ENCODE measurements around the gene HS3ST5. TPM values are rescaled to one million over a fixed set of nuclear protein-coding genes. Genes with fewer than 3 reads are reported as not detected.
A peak's percentile ranks its signal among the peaks of the same experiment; 100 is the strongest.
"Not testable (repeated sequence)": the region's sequence is repeated elsewhere in the genome, so short reads cannot be mapped to it uniquely, and the experiment has no call there.

Gene HS3ST5
- total RNA-seq, 3 donors from 2014 or later (not counting 1 experiment from before 2014, with no cell fraction given): not detected

- intact Hi-C loops (cut with micrococcal nuclease): no loop called here
- no peaks in the 10 kb centered on the region for H3K36me3 ChIP-seq (ENCODE audit: control insufficient read depth, insufficient read depth, low read length)
- H3K27ac ChIP-seq (ENCODE audit: low read length): no peak overlapping the region
- ATAC-seq: no peak
- Mint-ChIP-seq H3K4me1 (no peaks in the 10 kb centered on the region), H3K9me3 (peaks cover 0 to 7% of the 10 kb centered on the region in 2 donors), H3K4me3 (no peak overlapping the region), H3K27me3 (ENCODE audit: low read depth in 2 of 2) (peaks cover 0 to 9% of the 10 kb centered on the region in 2 donors), H3K36me3 (no peaks in the 10 kb centered on the region), H3K27ac (no peak overlapping the region)
- no peak overlapping the region for H3K4me3 ChIP-seq (ENCODE audit: low read length)
- H3K9me3 ChIP-seq (ENCODE audit: control insufficient read depth, insufficient read depth, low read length): no peaks in the 10 kb centered on the region
- no peaks in the 10 kb centered on the region for H3K4me1 ChIP-seq (ENCODE audit: control insufficient read depth, insufficient read depth, low read length)
- 89% methylated on average over 6 of the region's 6 CpGs for WGBS (ENCODE audit: insufficient coverage)
- no peak for DNase-seq
- H3K27me3 ChIP-seq (ENCODE audit: control insufficient read depth, insufficient read depth, low read length): no peaks in the 10 kb centered on the region
- TF ChIP-seq CTCF (IDR thresholded peaks at IDR 0.05): no peak
Measured at GRCh38 chr6:114030767-114031166, 312.1 kb downstream of the HS3ST5 start.

GRCh38 chr6:114024746-114025145 lies 318.1 kb downstream of the HS3ST5 start:
- TF ChIP-seq CTCF (IDR thresholded peaks at IDR 0.05): no peak
- Mint-ChIP-seq H3K4me3 (no peak overlapping the region), H3K9me3 (no peaks in the 10 kb centered on the region), H3K27ac (no peak overlapping the region), H3K27me3 (ENCODE audit: low read depth in 2 of 2) (peaks cover 0 to 2% of the 10 kb centered on the region in 2 donors), H3K36me3 (no peaks in the 10 kb centered on the region), H3K4me1 (no peaks in the 10 kb centered on the region)
- no peaks in the 10 kb centered on the region for H3K27me3 ChIP-seq (ENCODE audit: control insufficient read depth, insufficient read depth, low read length)
- no peaks in the 10 kb centered on the region for H3K9me3 ChIP-seq (ENCODE audit: control insufficient read depth, insufficient read depth, low read length)
- intact Hi-C loops (cut with micrococcal nuclease): no loop called here
- no peak overlapping the region for H3K4me3 ChIP-seq (ENCODE audit: low read length)
- no peaks in the 10 kb centered on the region for H3K36me3 ChIP-seq (ENCODE audit: control insufficient read depth, insufficient read depth, low read length)
- WGBS (ENCODE audit: insufficient coverage): 100% methylated on average over 4 of the region's 6 CpGs
- DNase-seq (no peak), ATAC-seq (no peak)
- H3K4me1 ChIP-seq (ENCODE audit: control insufficient read depth, insufficient read depth, low read length): no peaks in the 10 kb centered on the region
- H3K27ac ChIP-seq (ENCODE audit: low read length): no peak overlapping the region

DNA sequence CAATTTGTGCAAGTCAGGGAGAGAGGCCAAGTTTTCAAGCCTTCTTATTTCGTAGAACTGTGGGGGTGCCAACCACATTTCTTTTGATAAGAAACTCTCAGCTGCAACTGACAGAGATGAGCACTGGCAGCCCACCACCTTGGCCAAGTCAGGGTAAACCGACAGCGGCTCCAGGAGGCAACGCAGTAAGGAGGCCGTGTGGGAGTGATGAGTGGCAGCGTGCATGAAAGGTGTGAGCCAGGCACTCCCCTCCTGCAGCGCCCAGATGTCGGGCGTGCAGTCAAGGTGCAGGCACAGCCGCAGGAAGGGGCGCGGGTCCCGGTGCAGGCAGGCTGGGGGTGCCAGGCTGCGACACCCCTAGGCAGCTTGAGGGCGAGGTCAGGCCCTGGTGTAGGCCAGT lies 322.6 kb downstream of the HS3ST5 start:
- intact Hi-C loops (cut with micrococcal nuclease): no loop called here
- Histone ChIP-seq H3K27ac (ENCODE audit: low read length) (no peak overlapping the region), H3K36me3 (ENCODE audit: control insufficient read depth, insufficient read depth, low read length) (no peaks in the 10 kb centered on the region), H3K4me1 (ENCODE audit: control insufficient read depth, insufficient read depth, low read length) (no peaks in the 10 kb centered on the region), H3K9me3 (ENCODE audit: control insufficient read depth, insufficient read depth, low read length) (no peaks in the 10 kb centered on the region), H3K4me3 (ENCODE audit: low read length) (no peak overlapping the region), H3K27me3 (ENCODE audit: control insufficient read depth, insufficient read depth, low read length) (no peaks in the 10 kb centered on the region)
- 91% methylated on average over 15 of the region's 15 CpGs for WGBS (ENCODE audit: insufficient coverage)
- H3K4me3 Mint-ChIP-seq: no peak overlapping the region
- no peak for ATAC-seq
- H3K9me3 Mint-ChIP-seq: no peaks in the 10 kb centered on the region
- no peak overlapping the region for H3K27ac Mint-ChIP-seq
- no peaks in the 10 kb centered on the region for H3K4me1 Mint-ChIP-seq
- no peaks in the 10 kb centered on the region for H3K36me3 Mint-ChIP-seq
- peaks cover 0 to 3% of the 10 kb centered on the region in 2 donors for H3K27me3 Mint-ChIP-seq (ENCODE audit: low read depth in 2 of 2)
- TF ChIP-seq CTCF (IDR thresholded peaks at IDR 0.05): no peak
- no peak for DNase-seq

GRCh38 chr6:114017146-114017545 lies 325.7 kb downstream of the HS3ST5 start:
- H3K4me3 ChIP-seq (ENCODE audit: low read length); H3K9me3 ChIP-seq (ENCODE audit: control insufficient read depth, insufficient read depth, low read length); H3K36me3 ChIP-seq (ENCODE audit: control insufficient read depth, insufficient read depth, low read length); H3K27ac ChIP-seq (ENCODE audit: low read length); ATAC-seq; H3K4me1 ChIP-seq (ENCODE audit: control insufficient read depth, insufficient read depth, low read length); H3K9me3 Mint-ChIP-seq; H3K27me3 Mint-ChIP-seq (ENCODE audit: low read depth in 2 of 2); intact Hi-C loops (cut with micrococcal nuclease); DNase-seq; H3K4me1 Mint-ChIP-seq; H3K27ac Mint-ChIP-seq; H3K4me3 Mint-ChIP-seq; H3K27me3 ChIP-seq (ENCODE audit: control insufficient read depth, insufficient read depth, low read length); H3K36me3 Mint-ChIP-seq: not testable (repeated sequence)
- 93% methylated on average over 6 of the region's 6 CpGs for WGBS (ENCODE audit: insufficient coverage)

DNA sequence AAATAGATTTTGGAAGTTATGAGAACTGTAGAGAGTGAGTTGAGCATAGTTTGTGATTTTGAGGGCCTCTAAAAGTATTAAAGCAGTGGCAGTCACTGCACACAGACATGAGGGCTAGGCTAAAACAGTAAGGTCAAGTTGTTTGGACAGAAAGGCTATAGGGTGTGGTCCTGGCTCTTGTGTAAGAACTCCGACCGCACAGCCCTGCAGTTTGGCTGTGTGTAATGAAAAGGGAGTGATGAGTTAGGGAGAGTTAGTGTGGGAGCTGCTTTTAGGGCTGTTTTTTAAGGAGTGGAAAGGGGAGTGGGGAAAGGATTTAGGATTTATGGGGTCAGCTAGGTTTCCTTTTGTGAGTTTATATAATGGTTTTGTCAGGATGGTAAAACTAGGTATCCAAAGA lies 328.7 kb downstream of the HS3ST5 start:
- H3K27me3 Mint-ChIP-seq (ENCODE audit: low read depth in 2 of 2); H3K4me3 ChIP-seq (ENCODE audit: low read length); H3K27me3 ChIP-seq (ENCODE audit: control insufficient read depth, insufficient read depth, low read length); H3K27ac ChIP-seq (ENCODE audit: low read length); H3K36me3 ChIP-seq (ENCODE audit: control insufficient read depth, insufficient read depth, low read length); H3K4me1 ChIP-seq (ENCODE audit: control insufficient read depth, insufficient read depth, low read length); H3K4me3 Mint-ChIP-seq; intact Hi-C loops (cut with micrococcal nuclease); ATAC-seq; DNase-seq; H3K9me3 ChIP-seq (ENCODE audit: control insufficient read depth, insufficient read depth, low read length); H3K9me3 Mint-ChIP-seq; H3K36me3 Mint-ChIP-seq; H3K27ac Mint-ChIP-seq; H3K4me1 Mint-ChIP-seq: not testable (repeated sequence)
- WGBS (ENCODE audit: insufficient coverage): 93% methylated on average over 2 of the region's 2 CpGs

- H3K4me3 ChIP-seq (ENCODE audit: low read length); intact Hi-C loops (cut with micrococcal nuclease); H3K4me1 ChIP-seq (ENCODE audit: control insufficient read depth, insufficient read depth, low read length); H3K36me3 Mint-ChIP-seq; H3K27me3 ChIP-seq (ENCODE audit: control insufficient read depth, insufficient read depth, low read length); H3K27ac Mint-ChIP-seq; H3K4me1 Mint-ChIP-seq; H3K9me3 Mint-ChIP-seq; ATAC-seq; H3K27ac ChIP-seq (ENCODE audit: low read length); H3K36me3 ChIP-seq (ENCODE audit: control insufficient read depth, insufficient read depth, low read length); H3K9me3 ChIP-seq (ENCODE audit: control insufficient read depth, insufficient read depth, low read length); H3K4me3 Mint-ChIP-seq: not testable (repeated sequence)
- WGBS (ENCODE audit: insufficient coverage): 80% methylated on average over 7 of the region's 7 CpGs
- peaks cover 7 to 18% of the 10 kb centered on the region in 2 donors for H3K27me3 Mint-ChIP-seq (ENCODE audit: low read depth in 2 of 2)
- DNase-seq: peak in 1 of 2 donors; percentile 40
Measured at GRCh38 chr6:114011486-114011885, 331.3 kb downstream of the HS3ST5 start.
